Tibial nerve (tissue), 4 donors: ENCODE data around the gene GUCY1A1. TPM values are rescaled to one million over a fixed set of nuclear protein-coding genes. Genes with fewer than 3 reads are reported as not detected.

Experiments used
- DNase-seq, 2 donors: peaks; one replicate each; pipeline ENCODE4 v3.0.0-alpha.2; 2019; ENCODE audit warnings: low spot score in 2 of 2
- H3K27ac ChIP-seq, 4 donors: fragments of 200-600 bp; sonication (generic) in 3 of 4; one replicate each; pipeline ENCODE4 v1.5.1; 2017 to 2019; ENCODE audit warnings: mild to moderate bottlenecking in 1 of 4
- H3K27me3 ChIP-seq, 2 donors: fragments of 200-600 bp; sonication (generic) in 1 of 2; one replicate each; pipeline versions ENCODE4 v1.5.1 to v1.6.0; 2017 to 2019
- H3K36me3 ChIP-seq, 3 donors: fragments of 200-600 bp; sonication (generic); one replicate each; pipeline ENCODE4 v1.5.1; 2018 to 2019
- H3K4me1 ChIP-seq, 4 donors: fragments of 200-600 bp; sonication (generic) in 3 of 4; one replicate each; pipeline ENCODE4 v1.5.1; 2017 to 2019
- H3K4me3 ChIP-seq, 4 donors: fragments of 200-600 bp; sonication (generic) in 3 of 4; one replicate each; pipeline ENCODE4 v1.5.1; 2017 to 2019; ENCODE audit warnings: mild to moderate bottlenecking in 1 of 4, moderate library complexity in 1 of 4
- H3K9me3 ChIP-seq, 4 donors: fragments of 200-600 bp; sonication (generic) in 3 of 4; one replicate each; pipeline ENCODE4 v1.5.1; 2017 to 2019
- EP300 ChIP-seq, 2 donors: sonication (generic); formaldehyde crosslinking; IDR thresholded peaks; one replicate each; pipeline ENCODE4 v1.6.1; 2017; ENCODE audit warnings: antibody characterized with exemption in 2 of 2, mild to moderate bottlenecking in 1 of 2
- POLR2A ChIP-seq, 2 donors: fragments of 450-650 bp; IDR thresholded peaks; one replicate each; pipeline ENCODE4 v1.6.1; 2017; ENCODE audit warnings: antibody characterized with exemption in 2 of 2, mild to moderate bottlenecking in 2 of 2, moderate library complexity in 2 of 2
- WGBS, 2 donors: methylation state at CpG; one replicate each; pipeline ENCODE4 v1.1.5; 2018; 5-methylcytosine and 5-hydroxymethylcytosine counted together
- total RNA-seq, 4 donors: library from RNA; depleted of rRNA; stranded (reverse); fragments of >200 nt; gene quantifications; one replicate each; pipeline ENCODE4 v1.1.0, GENCODE V29; 2016
- TF ChIP-seq, protein P1 (sequence below), 5 experiments: fragments of 200-600 bp in 3 of 5; fragments of 450-650 bp in 2 of 5; sonication (generic) in 3 of 5; IDR thresholded peaks; one replicate each; pipeline ENCODE4 v1.5.1; 2016 to 2019; ENCODE audit warnings: antibody characterized with exemption in 5 of 5, mild to moderate bottlenecking in 3 of 5, moderate library complexity in 2 of 5

Gene GUCY1A1
- total RNA-seq, 4 donors from 2014 or later = 6.7 to 20.3 (median 9.3) TPM

- DNase-seq = no peak
- 88 to 97% methylated on average over 5 of the region's 5 CpGs for WGBS, 2 donors
- Histone ChIP-seq H3K4me1 (no peaks in the 10 kb centered on the region), H3K36me3 (no peaks in the 10 kb centered on the region), H3K4me3 (no peak overlapping the region), H3K27me3 (no peaks in the 10 kb centered on the region), H3K27ac (no peak overlapping the region), H3K9me3 (no peaks in the 10 kb centered on the region)
- TF ChIP-seq, protein P1, sequence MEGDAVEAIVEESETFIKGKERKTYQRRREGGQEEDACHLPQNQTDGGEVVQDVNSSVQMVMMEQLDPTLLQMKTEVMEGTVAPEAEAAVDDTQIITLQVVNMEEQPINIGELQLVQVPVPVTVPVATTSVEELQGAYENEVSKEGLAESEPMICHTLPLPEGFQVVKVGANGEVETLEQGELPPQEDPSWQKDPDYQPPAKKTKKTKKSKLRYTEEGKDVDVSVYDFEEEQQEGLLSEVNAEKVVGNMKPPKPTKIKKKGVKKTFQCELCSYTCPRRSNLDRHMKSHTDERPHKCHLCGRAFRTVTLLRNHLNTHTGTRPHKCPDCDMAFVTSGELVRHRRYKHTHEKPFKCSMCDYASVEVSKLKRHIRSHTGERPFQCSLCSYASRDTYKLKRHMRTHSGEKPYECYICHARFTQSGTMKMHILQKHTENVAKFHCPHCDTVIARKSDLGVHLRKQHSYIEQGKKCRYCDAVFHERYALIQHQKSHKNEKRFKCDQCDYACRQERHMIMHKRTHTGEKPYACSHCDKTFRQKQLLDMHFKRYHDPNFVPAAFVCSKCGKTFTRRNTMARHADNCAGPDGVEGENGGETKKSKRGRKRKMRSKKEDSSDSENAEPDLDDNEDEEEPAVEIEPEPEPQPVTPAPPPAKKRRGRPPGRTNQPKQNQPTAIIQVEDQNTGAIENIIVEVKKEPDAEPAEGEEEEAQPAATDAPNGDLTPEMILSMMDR (IDR thresholded peaks at IDR 0.05) = no peak
- TF ChIP-seq EP300 (IDR thresholded peaks at IDR 0.05) (no peak), POLR2A (IDR thresholded peaks at IDR 0.05) (no peak)
These were observed 40.6 kb downstream of the GUCY1A1 start for GRCh38 chr4:155707251-155707650.

DNA sequence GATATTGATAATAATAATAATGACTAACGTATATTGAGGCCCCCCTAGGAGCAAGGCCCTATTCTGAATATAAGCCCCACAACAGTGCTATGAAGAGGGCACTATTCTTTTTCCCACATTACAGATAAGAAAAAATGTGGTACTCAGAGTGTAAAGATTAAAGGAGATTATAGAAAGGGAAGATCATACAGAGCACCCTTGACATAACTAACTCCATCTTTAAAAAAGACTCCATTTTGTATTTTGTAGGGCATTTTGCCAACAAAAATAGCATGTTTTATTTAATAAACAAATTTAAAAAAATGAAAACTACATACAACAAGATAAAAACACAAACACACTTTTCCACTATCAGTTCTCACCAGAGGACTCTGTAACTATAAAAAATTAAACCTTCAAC, 42.1 kb downstream of the GUCY1A1 start:
- H3K4me1 ChIP-seq = no peaks in the 10 kb centered on the region

GRCh38 chr4:155709918-155710317, 43.3 kb downstream of the GUCY1A1 start:
- no peaks in the 10 kb centered on the region for H3K9me3 ChIP-seq
- TF ChIP-seq POLR2A (IDR thresholded peaks at IDR 0.05) (no peak), EP300 (IDR thresholded peaks at IDR 0.05) (no peak)
- TF ChIP-seq, protein P1 (IDR thresholded peaks at IDR 0.05) = no peak
- H3K36me3 ChIP-seq = no peaks in the 10 kb centered on the region
- H3K4me1 ChIP-seq = no peaks in the 10 kb centered on the region
- DNase-seq = no peak
- no peaks in the 10 kb centered on the region for H3K27me3 ChIP-seq
- WGBS, 2 donors = 17 to 33% methylated on average over 4 of the region's 4 CpGs
- no peak overlapping the region for H3K4me3 ChIP-seq
- no peak overlapping the region for H3K27ac ChIP-seq

More for the DNA sequence above, 42.1 kb downstream of the GUCY1A1 start:
- 88 to 93% methylated on average over 1 of the region's 1 CpG for WGBS, 2 donors
- H3K4me3 ChIP-seq = no peak overlapping the region
- H3K27me3 ChIP-seq = no peaks in the 10 kb centered on the region
- DNase-seq = no peak
- TF ChIP-seq, protein P1 (IDR thresholded peaks at IDR 0.05) = no peak
- no peak for TF ChIP-seq POLR2A (IDR thresholded peaks at IDR 0.05)
- no peak for TF ChIP-seq EP300 (IDR thresholded peaks at IDR 0.05)
- H3K36me3 ChIP-seq = no peaks in the 10 kb centered on the region
- H3K9me3 ChIP-seq = no peaks in the 10 kb centered on the region
- H3K27ac ChIP-seq = no peak overlapping the region

- H3K36me3 ChIP-seq = no peaks in the 10 kb centered on the region
- DNase-seq = no peak
- 56 to 65% methylated on average over 1 of the region's 1 CpG for WGBS, 2 donors
- H3K4me3 ChIP-seq = no peak overlapping the region
- no peak for TF ChIP-seq EP300 (IDR thresholded peaks at IDR 0.05)
- no peak for TF ChIP-seq POLR2A (IDR thresholded peaks at IDR 0.05)
- TF ChIP-seq, protein P1 (IDR thresholded peaks at IDR 0.05) = no peak
- H3K9me3 ChIP-seq = no peaks in the 10 kb centered on the region
- no peak overlapping the region for H3K27ac ChIP-seq
- H3K27me3 ChIP-seq = no peaks in the 10 kb centered on the region
- no peaks in the 10 kb centered on the region for H3K4me1 ChIP-seq
These were observed 44.9 kb downstream of the GUCY1A1 start for GRCh38 chr4:155711556-155711955.

GRCh38 chr4:155712846-155713245, 46.2 kb downstream of the GUCY1A1 start:
- Histone ChIP-seq H3K4me1 (no peaks in the 10 kb centered on the region), H3K4me3 (no peak overlapping the region), H3K27me3 (no peaks in the 10 kb centered on the region), H3K27ac (no peak overlapping the region), H3K9me3 (no peaks in the 10 kb centered on the region), H3K36me3 (no peaks in the 10 kb centered on the region)
- TF ChIP-seq EP300 (IDR thresholded peaks at IDR 0.05) = no peak
- no peak for TF ChIP-seq POLR2A (IDR thresholded peaks at IDR 0.05)
- TF ChIP-seq, protein P1 (IDR thresholded peaks at IDR 0.05) = no peak
- no peak for DNase-seq
- WGBS, 2 donors = 73 to 89% methylated on average over 3 of the region's 3 CpGs
